T-helper 2 cell treated with Interferon-gamma antibody and Interleukin-4, amounts not matched to agents 100 ng/mL and 5 ng/mL, for 36 hours (primary cell): ENCODE data around the gene CEL. TPM values are rescaled to one million over a fixed set of nuclear protein-coding genes. Genes with fewer than 3 reads are reported as not detected.
"Not testable (repeated sequence)": the region's sequence is repeated elsewhere in the genome, so short reads cannot be mapped to it uniquely, and the experiment has no call there.

Experiments
- intact Hi-C: fragments of 100-400 bp; cut with micrococcal nuclease; formaldehyde crosslinking; loops from one replicate; pipeline ENCODE4 v1.15.1; 2023
- total RNA-seq: library from RNA; stranded (reverse); gene quantifications from 2 replicates; pipeline ENCODE4 v1.2.3, GENCODE V29; 2022

CEL gene
- total RNA-seq, 1 donor from 2014 or later, result 2.5 TPM

- intact Hi-C loops, result no loop called here
Measured at GRCh38 chr9:133046196-133046899, 15.4 kb upstream of the CEL start.

DNA sequence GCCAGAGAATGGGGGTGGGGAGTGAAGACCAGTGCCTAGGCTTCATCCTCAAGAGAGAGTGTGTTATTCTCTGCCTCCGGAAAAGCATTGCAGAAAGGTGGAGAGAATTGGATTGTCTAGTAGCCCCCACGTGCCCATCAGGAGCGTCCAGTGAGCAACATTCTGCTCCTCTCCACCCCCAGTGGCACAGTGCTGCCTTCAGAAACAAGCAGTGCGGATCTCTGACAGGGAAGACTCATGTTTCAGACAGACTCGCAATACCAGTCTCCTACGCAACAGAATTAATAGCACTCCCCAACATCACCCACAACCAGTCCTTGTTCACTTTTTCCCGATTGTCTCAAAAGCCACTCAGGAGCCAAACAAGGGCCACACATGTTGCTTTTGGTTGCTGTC is 14.9 kb upstream of the CEL start:
- intact Hi-C loops, result no loop called here

DNA sequence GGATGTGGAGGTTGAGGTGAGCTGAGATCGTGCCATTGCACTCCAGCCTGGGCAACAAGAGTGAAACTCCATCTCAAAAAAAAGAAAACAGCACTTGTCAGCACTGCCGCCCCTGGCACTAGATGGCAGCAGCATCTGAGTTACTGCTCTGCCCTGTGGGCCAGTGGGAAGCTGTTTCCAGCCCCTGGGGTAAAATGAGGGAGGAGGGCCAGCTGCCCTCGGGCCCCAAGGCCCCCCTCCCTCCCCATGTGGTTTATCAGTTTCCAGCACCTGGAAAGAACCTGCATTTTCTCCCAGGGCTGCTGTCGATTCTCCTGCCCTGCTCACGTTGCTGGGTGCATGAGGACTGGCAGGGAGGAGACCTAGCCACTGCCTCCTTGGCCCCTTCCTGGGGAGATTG is 13.2 kb upstream of the CEL start:
- intact Hi-C loops, result loop anchor here (1.0 kb wide), 1 partner anchor 96 kb away; no protein-coding TSS in a partner anchor

- intact Hi-C loops, result no loop called here
Measured at GRCh38 chr9:133049043-133049442, 12.7 kb upstream of the CEL start.

GRCh38 chr9:133050142-133050541 is 11.6 kb upstream of the CEL start:
- intact Hi-C loops, result no loop called here

DNA sequence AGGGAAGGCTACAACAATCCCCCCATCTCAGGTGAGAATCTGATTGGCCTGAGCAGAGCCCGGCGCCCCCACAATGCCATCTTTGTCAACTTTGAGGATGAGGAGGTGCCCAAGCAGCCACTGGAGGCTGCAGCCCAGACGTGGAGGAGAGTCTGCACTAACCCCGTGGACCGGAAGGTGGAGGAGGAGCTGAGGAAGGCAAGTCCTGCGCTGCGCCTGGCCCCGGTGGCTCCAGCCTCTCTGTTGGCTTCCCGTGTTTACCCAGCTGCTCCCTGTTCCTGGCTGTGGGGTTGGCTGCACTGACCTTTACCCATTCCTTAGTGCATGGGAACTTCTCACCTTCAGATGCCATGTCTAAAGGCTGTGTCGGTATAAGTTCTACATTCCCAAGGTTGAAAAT is 11.0 kb upstream of the CEL start:
- intact Hi-C loops, result no loop called here

GRCh38 chr9:133051281-133051900 is 10.4 kb upstream of the CEL start:
- intact Hi-C loops, result no loop called here

DNA sequence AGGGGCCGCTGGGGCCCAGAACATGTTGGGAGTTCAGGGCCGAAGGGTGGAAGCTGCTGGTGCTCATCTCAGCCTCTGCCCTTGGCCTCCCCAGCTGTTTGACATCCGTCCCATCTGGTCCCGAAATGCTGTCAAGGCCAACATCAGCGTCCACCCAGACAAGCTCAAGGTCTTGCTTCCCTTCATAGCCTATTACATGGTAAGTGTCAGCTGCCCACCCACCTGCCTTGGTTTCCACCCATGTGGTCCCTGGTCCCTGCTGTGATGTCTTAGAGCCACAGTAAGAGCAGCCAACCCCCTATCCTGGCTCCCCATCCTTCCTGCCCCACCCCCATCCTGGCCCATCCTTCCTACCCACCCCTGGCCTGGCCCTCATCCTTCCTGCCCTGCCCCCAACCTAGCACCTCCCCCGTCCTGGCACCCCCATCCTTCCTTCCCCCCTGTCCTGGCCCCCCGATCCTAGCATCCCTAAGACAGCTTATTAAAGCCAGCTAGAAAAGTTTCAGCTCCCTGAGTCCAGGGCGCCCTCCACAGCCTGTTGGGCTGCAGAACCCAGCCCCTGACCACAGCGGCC is 9.7 kb upstream of the CEL start:
- intact Hi-C loops, result no loop called here

- intact Hi-C loops, result no loop called here
Measured at GRCh38 chr9:133054194-133054890, 7.4 kb upstream of the CEL start.

DNA sequence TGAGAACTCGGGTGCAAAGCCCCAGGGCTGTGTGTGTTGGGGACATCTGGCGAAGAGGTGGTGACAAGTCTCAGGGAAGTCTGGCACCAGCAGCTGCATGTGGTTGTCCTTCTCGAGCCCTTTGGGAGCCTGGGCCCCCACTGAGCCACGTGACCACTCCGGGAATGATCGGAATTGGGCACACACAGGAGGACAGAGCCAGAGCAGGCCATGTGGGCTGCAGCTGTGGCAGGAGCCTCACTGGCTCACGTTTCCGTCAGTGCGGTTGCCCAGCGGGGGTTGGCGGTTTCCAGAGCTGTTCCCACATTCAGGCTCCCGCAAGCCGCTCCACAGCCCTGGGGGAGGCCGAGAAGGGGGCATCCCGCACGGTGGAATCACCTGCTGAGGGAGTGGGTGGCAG is 6.8 kb upstream of the CEL start:
- intact Hi-C loops, result loop anchor here (5.0 kb wide), 1 partner anchor 77 kb away; no protein-coding TSS in a partner anchor

- intact Hi-C loops, result loop anchor here (5.0 kb wide), 1 partner anchor 76 kb away; no protein-coding TSS in a partner anchor
Measured at GRCh38 chr9:133055788-133056420, 5.9 kb upstream of the CEL start.

DNA sequence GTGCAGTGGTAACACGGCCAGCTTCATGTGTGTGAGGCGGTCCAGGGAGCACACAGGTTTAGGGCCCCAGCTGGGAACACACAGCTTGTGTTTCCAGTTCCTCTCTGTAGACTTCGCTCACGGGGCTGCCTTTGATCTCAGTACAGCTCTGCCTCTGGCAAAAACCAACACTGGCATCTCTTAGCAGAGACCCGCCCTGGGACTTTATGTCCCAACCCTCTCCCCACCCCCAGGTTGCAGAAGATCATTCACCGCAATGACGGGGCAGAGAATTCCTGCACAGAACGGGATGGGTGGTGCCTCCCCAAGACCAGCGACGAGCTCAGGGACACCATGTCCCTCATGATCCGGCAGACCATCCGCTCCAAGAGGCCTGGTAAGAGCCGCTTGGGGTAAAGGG is 5.2 kb upstream of the CEL start:
- intact Hi-C loops, result loop anchor here (5.0 kb wide), 1 partner anchor 76 kb away; no protein-coding TSS in a partner anchor

DNA sequence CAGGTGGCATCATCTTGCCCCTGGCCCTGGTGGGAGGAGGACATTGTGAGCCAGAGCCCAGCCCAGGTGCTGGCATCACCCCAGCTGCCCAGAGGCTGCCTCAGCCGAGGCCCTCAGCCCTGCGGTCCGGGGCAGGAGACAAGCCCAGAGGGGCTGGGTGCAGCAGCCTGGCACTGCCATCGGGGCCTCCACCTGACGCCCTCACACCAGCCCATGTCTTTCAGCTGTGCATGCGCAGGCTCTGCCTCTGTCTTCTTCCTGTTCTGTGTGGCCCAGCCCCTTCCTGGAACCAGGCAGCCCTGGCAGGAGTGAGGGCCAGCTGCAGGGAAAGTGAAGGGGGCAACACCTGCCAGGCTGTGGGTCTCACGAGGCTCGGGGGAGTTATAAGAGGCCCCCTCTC is 4.8 kb upstream of the CEL start:
- intact Hi-C loops, result loop anchor here (5.0 kb wide), 1 partner anchor 75 kb away; no protein-coding TSS in a partner anchor

DNA sequence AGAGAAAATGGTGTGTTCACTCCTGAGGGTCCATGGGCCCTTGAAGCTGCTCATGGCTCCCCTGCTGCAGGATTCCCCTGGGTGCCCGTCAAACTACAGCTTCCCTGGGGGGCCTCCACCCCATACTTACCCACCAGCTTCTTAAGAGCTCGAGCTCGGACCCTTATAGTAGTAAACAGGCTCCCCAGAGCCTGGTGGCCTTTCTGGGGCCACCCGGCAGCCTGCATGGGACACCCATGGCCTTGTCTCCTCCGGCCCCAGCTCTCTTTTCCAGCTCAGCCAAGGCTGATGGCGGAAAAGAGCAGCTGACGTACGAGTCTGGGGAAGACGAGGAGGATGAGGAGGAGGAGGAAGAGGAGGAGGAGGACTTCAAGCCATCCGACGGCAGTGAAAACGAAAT is 4.2 kb upstream of the CEL start:
- intact Hi-C loops, result loop anchor here (5.0 kb wide), 1 partner anchor 75 kb away; no protein-coding TSS in a partner anchor

- intact Hi-C loops, result loop anchor here (5.0 kb wide), 1 partner anchor 74 kb away; no protein-coding TSS in a partner anchor
Measured at GRCh38 chr9:133058071-133058470, 3.7 kb upstream of the CEL start.

- intact Hi-C loops, result loop anchor here (5.0 kb wide), 1 partner anchor 74 kb away; no protein-coding TSS in a partner anchor
Measured at GRCh38 chr9:133058550-133059320, 3.0 kb upstream of the CEL start.

DNA sequence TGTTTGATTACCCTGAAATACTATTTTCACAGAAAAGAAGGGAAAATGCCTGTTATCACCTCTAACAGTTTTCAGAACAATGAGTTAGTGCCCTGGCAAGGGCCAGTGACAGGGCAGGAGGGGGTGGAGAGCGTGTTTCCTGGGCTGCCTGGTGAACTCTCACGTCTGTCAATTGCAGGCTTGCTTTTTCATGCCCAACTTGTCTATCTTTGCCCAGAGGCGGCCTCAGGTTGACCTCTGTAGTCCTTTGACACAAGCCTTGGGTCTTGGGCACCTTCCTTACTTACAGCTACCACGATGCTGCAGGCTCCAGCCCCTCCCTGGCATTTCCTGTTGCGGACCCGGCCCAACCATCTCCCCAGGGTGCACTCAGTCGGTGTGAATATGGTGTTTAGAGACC is 2.2 kb upstream of the CEL start:
- intact Hi-C loops, result loop anchor here (5.0 kb wide), 1 partner anchor 73 kb away; no protein-coding TSS in a partner anchor

GRCh38 chr9:133060417-133060841 is 1.4 kb upstream of the CEL start:
- intact Hi-C loops, result no loop called here

GRCh38 chr9:133061019-133061763 is 590 bp upstream of the CEL start:
- intact Hi-C loops, result not testable (repeated sequence)

- intact Hi-C loops, result not testable (repeated sequence)
Measured at GRCh38 chr9:133062569-133062968, 788 bp downstream of the CEL start.
